ENCODE results near the gene CTSH. TPM values are rescaled to one million over a fixed set of nuclear protein-coding genes. Genes with fewer than 3 reads are reported as not detected.

CTSH gene
- total and polyA plus RNA-seq, 2 donors from 2014 or later = 201 to 1,628 TPM

DNA sequence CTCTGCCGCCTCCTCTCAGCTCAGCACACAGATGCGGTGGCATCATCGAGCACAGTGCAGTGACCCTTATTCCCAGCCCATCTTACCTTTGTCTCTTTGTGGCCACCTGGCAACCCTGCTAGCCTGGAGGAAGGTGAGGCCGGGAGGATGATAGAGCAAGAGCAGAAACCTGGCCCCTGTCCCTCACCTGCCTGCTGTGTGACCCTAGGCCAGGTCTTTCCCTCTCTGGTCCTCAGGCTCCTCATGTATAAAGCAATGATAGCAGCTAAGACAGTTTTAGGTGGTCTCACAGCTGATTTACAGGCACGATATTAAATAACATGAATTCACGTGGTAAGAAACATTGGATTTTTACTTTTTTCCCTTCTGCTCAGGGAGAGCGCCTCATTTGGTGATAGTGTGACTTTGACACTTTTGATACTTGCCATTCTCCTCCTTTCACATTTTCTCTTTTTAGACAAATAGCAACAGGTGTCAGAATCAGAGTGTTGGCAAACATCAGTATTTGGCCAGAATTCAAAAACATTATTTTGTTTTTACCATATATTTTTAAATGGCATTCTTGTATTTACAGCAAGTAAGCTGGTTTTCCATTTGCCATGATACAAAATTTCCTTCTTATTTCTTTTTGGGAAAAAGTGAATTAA lies 29.5 kb upstream of the CTSH start:
- H3K27me3 ChIP-seq (ENCODE audit: control insufficient read depth, insufficient read depth, low read length) = no peaks in the 10 kb centered on the region
- H3K36me3 ChIP-seq (ENCODE audit: control insufficient read depth in 2 of 3, insufficient read depth in 3 of 3, low read length in 3 of 3) = no peaks in the 10 kb centered on the region
- DNase-seq = no peak
- TF ChIP-seq, protein P1, sequence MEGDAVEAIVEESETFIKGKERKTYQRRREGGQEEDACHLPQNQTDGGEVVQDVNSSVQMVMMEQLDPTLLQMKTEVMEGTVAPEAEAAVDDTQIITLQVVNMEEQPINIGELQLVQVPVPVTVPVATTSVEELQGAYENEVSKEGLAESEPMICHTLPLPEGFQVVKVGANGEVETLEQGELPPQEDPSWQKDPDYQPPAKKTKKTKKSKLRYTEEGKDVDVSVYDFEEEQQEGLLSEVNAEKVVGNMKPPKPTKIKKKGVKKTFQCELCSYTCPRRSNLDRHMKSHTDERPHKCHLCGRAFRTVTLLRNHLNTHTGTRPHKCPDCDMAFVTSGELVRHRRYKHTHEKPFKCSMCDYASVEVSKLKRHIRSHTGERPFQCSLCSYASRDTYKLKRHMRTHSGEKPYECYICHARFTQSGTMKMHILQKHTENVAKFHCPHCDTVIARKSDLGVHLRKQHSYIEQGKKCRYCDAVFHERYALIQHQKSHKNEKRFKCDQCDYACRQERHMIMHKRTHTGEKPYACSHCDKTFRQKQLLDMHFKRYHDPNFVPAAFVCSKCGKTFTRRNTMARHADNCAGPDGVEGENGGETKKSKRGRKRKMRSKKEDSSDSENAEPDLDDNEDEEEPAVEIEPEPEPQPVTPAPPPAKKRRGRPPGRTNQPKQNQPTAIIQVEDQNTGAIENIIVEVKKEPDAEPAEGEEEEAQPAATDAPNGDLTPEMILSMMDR (IDR thresholded peaks at IDR 0.05; ENCODE audit: borderline replicate concordance, extremely low read depth, insufficient read depth) = no peak
- peaks cover 0 to 15% (median 6%) of the 10 kb centered on the region in 3 donors for H3K4me1 ChIP-seq (ENCODE audit: control insufficient read depth in 2 of 3, insufficient read depth in 2 of 3, low read depth in 1 of 3, low read length in 3 of 3)
- no peak overlapping the region for H3K9ac ChIP-seq (ENCODE audit: low read length in 3 of 3)
- no peak overlapping the region for H3K27ac ChIP-seq (ENCODE audit: low read depth in 2 of 2, low read length in 2 of 2)
- intact Hi-C loops (cut with DNase I) = no loop called here
- H3K9me3 ChIP-seq (ENCODE audit: control insufficient read depth in 2 of 3, insufficient read depth in 1 of 3, low read length in 3 of 3) = no peaks in the 10 kb centered on the region
- no peak overlapping the region for H3K4me3 ChIP-seq (ENCODE audit: low read length in 3 of 3)
- FAIRE-seq = no peak

DNA sequence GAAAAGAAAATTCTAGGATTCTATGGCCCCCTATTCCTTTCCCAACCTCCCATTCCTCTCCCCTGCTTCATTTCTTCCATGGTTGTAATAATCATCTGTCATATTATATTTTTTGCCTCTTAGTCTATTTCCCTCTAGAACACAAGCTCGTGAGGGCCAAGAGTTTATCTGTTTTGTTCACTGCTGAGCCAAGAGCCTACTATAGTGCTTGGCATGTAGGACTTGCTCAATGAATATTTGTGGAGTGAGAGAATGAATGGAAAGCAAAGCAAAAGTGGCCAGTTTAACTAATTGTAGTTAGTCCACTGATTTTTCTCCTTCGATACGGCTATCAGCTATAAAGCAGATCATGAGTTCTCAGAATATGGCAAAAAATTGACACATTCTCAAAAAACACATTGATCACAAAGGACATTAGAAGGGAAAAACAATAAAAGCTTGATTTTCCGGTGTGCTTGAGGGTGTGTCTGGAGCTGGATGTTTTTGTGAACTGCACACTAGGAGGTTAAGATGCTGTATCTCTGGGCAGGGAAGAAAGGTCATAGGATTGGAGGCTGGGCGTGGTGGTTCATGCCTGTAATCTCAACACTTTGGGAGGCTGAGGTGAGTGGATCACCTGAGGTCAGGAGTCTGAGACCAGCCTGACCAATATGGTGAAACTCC lies 25.0 kb upstream of the CTSH start:
- intact Hi-C loops (cut with DNase I) = no loop called here
- no peak for FAIRE-seq
- H3K9me3 ChIP-seq (ENCODE audit: control insufficient read depth in 2 of 3, insufficient read depth in 1 of 3, low read length in 3 of 3) = no peaks in the 10 kb centered on the region
- H3K36me3 ChIP-seq (ENCODE audit: control insufficient read depth in 2 of 3, insufficient read depth in 3 of 3, low read length in 3 of 3) = no peaks in the 10 kb centered on the region
- H3K27me3 ChIP-seq (ENCODE audit: control insufficient read depth, insufficient read depth, low read length) = no peaks in the 10 kb centered on the region
- no peak for DNase-seq
- H3K9ac ChIP-seq (ENCODE audit: low read length in 3 of 3) = no peak overlapping the region
- no peak overlapping the region for H3K4me3 ChIP-seq (ENCODE audit: low read length in 3 of 3)
- H3K27ac ChIP-seq (ENCODE audit: low read depth in 2 of 2, low read length in 2 of 2) = peak overlapping the region; percentile 39 to 57
- peaks cover 0 to 15% (median 3%) of the 10 kb centered on the region in 3 donors for H3K4me1 ChIP-seq (ENCODE audit: control insufficient read depth in 2 of 3, insufficient read depth in 2 of 3, low read depth in 1 of 3, low read length in 3 of 3)
- TF ChIP-seq, protein P1 (IDR thresholded peaks at IDR 0.05; ENCODE audit: borderline replicate concordance, extremely low read depth, insufficient read depth) = no peak

DNA sequence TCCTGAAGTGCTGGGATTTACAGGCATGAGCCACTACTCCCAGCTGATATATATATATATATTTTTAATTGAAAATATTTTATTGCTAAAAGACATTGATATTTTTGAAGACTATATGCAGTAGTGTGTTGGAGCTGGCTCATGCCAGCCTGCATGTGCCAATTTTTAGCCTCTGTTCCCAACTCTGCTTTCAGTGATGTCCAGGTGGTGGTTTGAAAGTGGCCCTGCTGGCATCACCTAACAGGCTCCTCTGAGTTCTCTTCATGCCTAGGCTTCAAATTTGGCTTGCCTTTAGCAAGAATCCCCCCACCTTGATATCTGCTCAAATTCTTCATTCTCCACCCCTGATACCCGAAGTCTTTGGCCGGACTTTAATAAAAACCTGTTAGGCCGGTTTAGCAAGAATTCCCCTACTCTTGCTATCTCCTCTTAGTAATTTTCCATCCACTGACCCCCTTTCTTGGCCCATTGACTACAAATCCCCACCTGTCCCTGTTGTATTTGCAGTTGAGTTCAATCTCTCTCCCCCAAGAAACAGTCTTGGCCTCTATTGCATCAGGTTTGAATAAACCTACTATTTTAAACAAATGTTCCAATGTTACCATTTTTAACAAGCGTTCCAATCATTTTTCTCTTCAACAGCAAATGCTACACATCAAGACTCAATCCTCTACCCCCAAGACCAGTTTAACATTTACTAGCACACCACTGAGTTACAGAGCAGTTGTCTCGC lies 23.9 kb upstream of the CTSH start:
- FAIRE-seq (no peak), DNase-seq (peak in 2 of 5 donors; percentile 16 to 52)
- no peak overlapping the region for H3K4me3 ChIP-seq (ENCODE audit: low read length in 3 of 3)
- intact Hi-C loops (cut with DNase I) = no loop called here
- no peak overlapping the region for H3K9ac ChIP-seq (ENCODE audit: low read length in 3 of 3)
- H3K36me3 ChIP-seq (ENCODE audit: control insufficient read depth in 2 of 3, insufficient read depth in 3 of 3, low read length in 3 of 3) = no peaks in the 10 kb centered on the region
- H3K4me1 ChIP-seq (ENCODE audit: control insufficient read depth in 2 of 3, insufficient read depth in 2 of 3, low read depth in 1 of 3, low read length in 3 of 3) = peaks cover 0 to 15% (median 3%) of the 10 kb centered on the region in 3 donors
- TF ChIP-seq, protein P1 (IDR thresholded peaks at IDR 0.05; ENCODE audit: borderline replicate concordance, extremely low read depth, insufficient read depth) = no peak
- H3K9me3 ChIP-seq (ENCODE audit: control insufficient read depth in 2 of 3, insufficient read depth in 1 of 3, low read length in 3 of 3) = no peaks in the 10 kb centered on the region
- no peak overlapping the region for H3K27ac ChIP-seq (ENCODE audit: low read depth in 2 of 2, low read length in 2 of 2)
- H3K27me3 ChIP-seq (ENCODE audit: control insufficient read depth, insufficient read depth, low read length) = no peaks in the 10 kb centered on the region
